Measurements from ENCODE around the gene FBXL19.

Gene FBXL19

DNA sequence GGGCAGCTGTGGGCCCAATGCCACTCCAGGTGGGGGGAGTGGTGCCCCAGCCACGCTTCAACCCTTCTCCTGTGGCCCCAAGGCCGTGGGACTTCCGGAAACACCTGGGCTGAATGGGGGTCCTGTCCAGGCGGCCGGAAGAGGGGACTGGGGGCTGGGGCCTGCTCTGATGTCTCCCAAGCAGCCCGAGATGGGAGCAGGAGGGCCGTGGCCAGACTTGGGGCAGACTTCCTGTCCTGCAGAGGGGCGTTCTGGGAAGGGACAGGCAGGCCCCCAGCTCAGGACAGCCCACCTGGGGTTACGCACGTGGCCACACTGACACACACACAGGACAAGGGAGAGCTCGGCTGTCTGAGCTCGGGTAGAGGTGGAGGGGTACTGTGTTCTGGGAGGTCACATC lies 66.7 kb downstream of the FBXL19 start (continued):
- TF ChIP-seq ZNF280C (tag by site-specific recombination; IDR thresholded peaks at IDR 0.05) (no peak), TRIM28 (IDR thresholded peaks at IDR 0.05; ENCODE audit: borderline replicate concordance, low read length) (no peak)

DNA sequence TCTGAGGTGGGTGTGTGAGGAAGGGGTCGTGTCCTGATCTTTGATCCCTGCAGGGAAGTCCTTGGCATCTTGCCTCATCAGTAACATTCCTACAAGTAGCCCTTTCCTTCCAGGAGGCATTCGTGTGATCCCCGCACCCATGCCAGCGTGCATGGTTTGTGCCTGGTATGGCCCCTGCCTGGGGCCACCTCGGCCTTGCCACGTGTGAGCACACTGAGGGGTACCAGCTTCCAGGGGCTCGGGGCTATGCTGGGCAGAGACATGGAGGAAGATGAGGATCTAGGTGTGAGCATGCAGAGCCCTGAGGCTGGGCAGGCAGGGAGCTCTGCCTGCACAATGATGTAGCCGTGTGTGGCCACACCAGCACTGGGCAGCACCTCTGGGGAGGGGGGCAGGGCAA lies 67.7 kb downstream of the FBXL19 start:
- Histone ChIP-seq H3K4me1 (ENCODE audit: control insufficient read depth, insufficient read depth, low read length) (no peaks in the 10 kb centered on the region), H3K4me3 (ENCODE audit: low read depth, low read length) (no peak overlapping the region), H3K27ac (ENCODE audit: extremely low read depth, low read depth, low read length) (no peak overlapping the region), H3K9me3 (ENCODE audit: control insufficient read depth, insufficient read depth, low read depth, low read length) (no peaks in the 10 kb centered on the region), H3K36me3 (ENCODE audit: control insufficient read depth in 2 of 2, insufficient read depth in 1 of 2, low read length in 2 of 2) (peaks cover 0 to 15% of the 10 kb centered on the region in 2 experiments; a peak in 1 of 3 replicates)
- ChIA-PET POLR2A (no interaction called here), CTCF (interaction anchor here (0.6 kb wide), 1 partner anchor 1173 kb away, joined by 3 read pairs; no protein-coding TSS in a partner anchor)
- TF ChIP-seq ZNF473 (tag by site-specific recombination; IDR thresholded peaks at IDR 0.05) = no peak

DNA sequence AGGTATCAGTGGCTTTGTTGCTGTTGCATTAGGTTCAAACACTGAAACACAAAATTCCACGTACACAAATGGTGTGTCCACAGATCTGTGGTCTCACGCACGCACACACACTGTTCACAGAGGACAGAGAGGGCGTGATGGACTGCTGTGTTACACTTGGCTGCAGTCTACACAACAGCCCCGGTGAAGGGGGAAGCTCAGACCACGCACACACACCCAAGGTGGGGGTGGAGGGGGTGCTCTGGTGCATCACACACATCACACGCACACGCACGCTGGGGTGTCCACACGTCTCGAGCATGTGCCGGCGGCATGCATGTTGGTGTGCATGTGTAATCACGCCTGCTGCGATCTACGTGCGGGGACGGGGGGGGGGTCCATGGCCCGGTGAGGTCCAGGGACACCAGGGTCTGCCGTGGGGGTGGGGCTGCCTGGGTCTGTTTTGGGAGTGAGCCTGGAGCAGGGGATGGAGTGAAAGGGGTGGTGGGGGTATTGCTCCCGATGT lies 69.0 kb downstream of the FBXL19 start:
- ChIA-PET CTCF (interaction anchor here (0.6 kb wide), 1 partner anchor 126 kb away, joined by 3 read pairs; no protein-coding TSS in a partner anchor), POLR2A (interaction anchor here (1.4 kb wide), 1 partner anchor 9 kb away, joined by 3 read pairs; no protein-coding TSS in a partner anchor)
- Histone ChIP-seq H3K36me3 (ENCODE audit: control insufficient read depth in 2 of 2, insufficient read depth in 1 of 2, low read length in 2 of 2) (peaks cover 0 to 5% of the 10 kb centered on the region in 2 experiments; a peak in 1 of 3 replicates), H3K4me3 (ENCODE audit: low read depth, low read length) (no peak overlapping the region), H3K4me1 (ENCODE audit: control insufficient read depth, insufficient read depth, low read length) (no peaks in the 10 kb centered on the region), H3K9me3 (ENCODE audit: control insufficient read depth, insufficient read depth, low read depth, low read length) (no peaks in the 10 kb centered on the region), H3K27ac (ENCODE audit: extremely low read depth, low read depth, low read length) (no peak overlapping the region)
- TF ChIP-seq ZNF629 (tag by site-specific recombination; IDR thresholded peaks at IDR 0.05) (no peak), ZBTB17 (tag by site-specific recombination; IDR thresholded peaks at IDR 0.05) (no peak), ZNF248 (tag by site-specific recombination; IDR thresholded peaks at IDR 0.05) (no peak), ZNF223 (tag by site-specific recombination; IDR thresholded peaks at IDR 0.05) (no peak), REST (tag by site-specific recombination; IDR thresholded peaks at IDR 0.05) (no peak), ZBTB20 (tag by site-specific recombination; IDR thresholded peaks at IDR 0.05) (no peak), ZSCAN16 (tag by site-specific recombination; IDR thresholded peaks at IDR 0.05) (no peak), ZNF148 (tag by site-specific recombination; IDR thresholded peaks at IDR 0.05; ENCODE audit: borderline replicate concordance) (no peak), ZNF76 (tag by site-specific recombination; IDR thresholded peaks at IDR 0.05; ENCODE audit: borderline replicate concordance, low read depth) (no peak), OVOL3 (tag by site-specific recombination; IDR thresholded peaks at IDR 0.05) (no peak), ZNF596 (tag by site-specific recombination; IDR thresholded peaks at IDR 0.05) (no peak), ZBTB21 (tag by site-specific recombination; IDR thresholded peaks at IDR 0.05) (no peak), ZNF311 (tag by site-specific recombination; IDR thresholded peaks at IDR 0.05; ENCODE audit: borderline replicate concordance) (no peak), ZNF394 (tag by site-specific recombination; IDR thresholded peaks at IDR 0.05; ENCODE audit: borderline replicate concordance) (no peak), ZNF645 (tag by site-specific recombination; IDR thresholded peaks at IDR 0.05) (no peak)
- TF ChIP-seq, protein P1, sequence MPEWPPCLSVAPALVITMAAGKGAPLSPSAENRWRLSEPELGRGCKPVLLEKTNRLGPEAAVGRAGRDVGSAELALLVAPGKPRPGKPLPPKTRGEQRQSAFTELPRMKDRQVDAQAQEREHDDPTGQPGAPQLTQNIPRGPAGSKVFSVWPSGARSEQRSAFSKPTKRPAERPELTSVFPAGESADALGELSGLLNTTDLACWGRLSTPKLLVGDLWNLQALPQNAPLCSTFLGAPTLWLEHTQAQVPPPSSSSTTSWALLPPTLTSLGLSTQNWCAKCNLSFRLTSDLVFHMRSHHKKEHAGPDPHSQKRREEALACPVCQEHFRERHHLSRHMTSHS (tag by site-specific recombination; IDR thresholded peaks at IDR 0.05) = no peak
- TF ChIP-seq, protein P2, sequence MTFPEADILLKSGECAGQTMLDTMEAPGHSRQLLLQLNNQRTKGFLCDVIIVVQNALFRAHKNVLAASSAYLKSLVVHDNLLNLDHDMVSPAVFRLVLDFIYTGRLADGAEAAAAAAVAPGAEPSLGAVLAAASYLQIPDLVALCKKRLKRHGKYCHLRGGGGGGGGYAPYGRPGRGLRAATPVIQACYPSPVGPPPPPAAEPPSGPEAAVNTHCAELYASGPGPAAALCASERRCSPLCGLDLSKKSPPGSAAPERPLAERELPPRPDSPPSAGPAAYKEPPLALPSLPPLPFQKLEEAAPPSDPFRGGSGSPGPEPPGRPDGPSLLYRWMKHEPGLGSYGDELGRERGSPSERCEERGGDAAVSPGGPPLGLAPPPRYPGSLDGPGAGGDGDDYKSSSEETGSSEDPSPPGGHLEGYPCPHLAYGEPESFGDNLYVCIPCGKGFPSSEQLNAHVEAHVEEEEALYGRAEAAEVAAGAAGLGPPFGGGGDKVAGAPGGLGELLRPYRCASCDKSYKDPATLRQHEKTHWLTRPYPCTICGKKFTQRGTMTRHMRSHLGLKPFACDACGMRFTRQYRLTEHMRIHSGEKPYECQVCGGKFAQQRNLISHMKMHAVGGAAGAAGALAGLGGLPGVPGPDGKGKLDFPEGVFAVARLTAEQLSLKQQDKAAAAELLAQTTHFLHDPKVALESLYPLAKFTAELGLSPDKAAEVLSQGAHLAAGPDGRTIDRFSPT (tag by site-specific recombination; IDR thresholded peaks at IDR 0.05) = no peak
